Kidney epithelial cell (primary cell): ENCODE results near the gene SND1. TPM values are rescaled to one million over a fixed set of nuclear protein-coding genes. Genes with fewer than 3 reads are reported as not detected.

Experiments
- DNase-seq: peaks from one replicate; pipeline ENCODE4 v3.0.0-alpha.2; 2010; ENCODE audit warnings: low read depth
- H3K27me3 ChIP-seq: 2 replicates; pipeline ENCODE4 v1.6.0; 2011; ENCODE audit warnings: low read length; ENCODE audit not compliant: control insufficient read depth, insufficient read depth
- H3K36me3 ChIP-seq: 2 replicates; pipeline ENCODE4 v1.5.1; 2011; ENCODE audit warnings: low read length; ENCODE audit not compliant: control insufficient read depth, insufficient read depth
- H3K4me3 ChIP-seq: 2 replicates; pipeline ENCODE4 v1.5.1; 2011; ENCODE audit warnings: low read depth, mild to moderate bottlenecking, control low read depth, low read length
- total RNA-seq: library from RNA; depleted of rRNA; stranded (reverse); fragments of >200 nt; gene quantifications from 2 replicates; pipeline ENCODE4 v1.2.3, GENCODE V29; 2015
- TF ChIP-seq, protein P1 (sequence below): IDR thresholded peaks from 2 replicates; pipeline ENCODE4 v1.5.1; 2011; ENCODE audit warnings: mild to moderate bottlenecking, moderate library complexity, low read length, control low read depth, inconsistent platforms; ENCODE audit not compliant: insufficient read depth, poor library complexity, severe bottlenecking

Gene SND1
- total RNA-seq, 1 donor from 2014 or later, result 257 TPM

GRCh38 chr7:127752829-127753228 is 100.8 kb downstream of the SND1 start:
- Histone ChIP-seq H3K27me3 (no peaks in the 10 kb centered on the region), H3K36me3 (no peaks in the 10 kb centered on the region), H3K4me3 (no peak overlapping the region)
- no peak for DNase-seq
- TF ChIP-seq, protein P1, sequence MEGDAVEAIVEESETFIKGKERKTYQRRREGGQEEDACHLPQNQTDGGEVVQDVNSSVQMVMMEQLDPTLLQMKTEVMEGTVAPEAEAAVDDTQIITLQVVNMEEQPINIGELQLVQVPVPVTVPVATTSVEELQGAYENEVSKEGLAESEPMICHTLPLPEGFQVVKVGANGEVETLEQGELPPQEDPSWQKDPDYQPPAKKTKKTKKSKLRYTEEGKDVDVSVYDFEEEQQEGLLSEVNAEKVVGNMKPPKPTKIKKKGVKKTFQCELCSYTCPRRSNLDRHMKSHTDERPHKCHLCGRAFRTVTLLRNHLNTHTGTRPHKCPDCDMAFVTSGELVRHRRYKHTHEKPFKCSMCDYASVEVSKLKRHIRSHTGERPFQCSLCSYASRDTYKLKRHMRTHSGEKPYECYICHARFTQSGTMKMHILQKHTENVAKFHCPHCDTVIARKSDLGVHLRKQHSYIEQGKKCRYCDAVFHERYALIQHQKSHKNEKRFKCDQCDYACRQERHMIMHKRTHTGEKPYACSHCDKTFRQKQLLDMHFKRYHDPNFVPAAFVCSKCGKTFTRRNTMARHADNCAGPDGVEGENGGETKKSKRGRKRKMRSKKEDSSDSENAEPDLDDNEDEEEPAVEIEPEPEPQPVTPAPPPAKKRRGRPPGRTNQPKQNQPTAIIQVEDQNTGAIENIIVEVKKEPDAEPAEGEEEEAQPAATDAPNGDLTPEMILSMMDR, result no peak

GRCh38 chr7:127754457-127754856 is 102.5 kb downstream of the SND1 start:
- no peak overlapping the region for H3K4me3 ChIP-seq
- H3K36me3 ChIP-seq, result no peaks in the 10 kb centered on the region
- TF ChIP-seq, protein P1, result no peak
- DNase-seq, result no peak
- no peaks in the 10 kb centered on the region for H3K27me3 ChIP-seq

DNA sequence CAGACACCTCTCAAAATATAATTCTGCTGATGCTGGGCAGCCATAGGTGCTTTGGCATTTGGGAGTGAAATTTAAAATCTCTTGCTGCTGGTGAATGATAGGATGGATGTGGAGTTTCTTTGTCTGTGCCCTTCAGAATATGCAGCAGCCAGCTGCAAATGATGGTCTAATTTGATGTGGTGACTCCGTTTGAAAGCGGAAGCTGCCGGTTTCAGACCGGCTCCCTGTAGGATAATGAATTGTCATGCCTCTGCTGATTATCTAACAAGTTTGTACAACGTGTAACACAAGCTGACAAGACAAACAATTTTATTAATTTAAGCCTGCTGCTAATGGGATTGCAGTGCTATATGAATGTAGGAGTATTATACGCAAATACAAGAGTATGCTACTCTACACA is 103.5 kb downstream of the SND1 start:
- TF ChIP-seq, protein P1, result no peak

DNA sequence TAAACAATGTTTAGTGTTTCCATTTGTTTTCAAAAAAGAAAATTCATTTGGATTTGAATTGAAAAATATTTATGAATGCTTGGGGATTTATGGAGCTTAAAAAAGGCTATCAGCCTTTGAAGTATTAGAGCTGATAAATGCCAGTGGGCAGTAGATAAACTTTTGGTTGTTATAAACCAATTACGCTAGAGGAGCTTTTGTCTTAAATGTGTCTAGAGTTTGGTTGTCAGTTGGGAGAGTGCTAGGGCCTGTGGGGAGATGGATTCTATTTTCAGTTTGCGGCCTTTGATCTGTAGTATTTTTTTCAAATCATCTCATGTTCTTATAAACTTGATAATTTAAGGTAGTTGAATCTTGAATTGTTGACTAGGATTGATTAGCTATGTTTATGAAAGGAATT is 104.0 kb downstream of the SND1 start:
- TF ChIP-seq, protein P1, result no peak
- no peaks in the 10 kb centered on the region for H3K36me3 ChIP-seq
- H3K4me3 ChIP-seq, result no peak overlapping the region
- no peak for DNase-seq
- H3K27me3 ChIP-seq, result no peaks in the 10 kb centered on the region

More for the DNA sequence above, 103.5 kb downstream of the SND1 start:
- no peaks in the 10 kb centered on the region for H3K36me3 ChIP-seq
- H3K4me3 ChIP-seq, result no peak overlapping the region
- DNase-seq, result no peak
- H3K27me3 ChIP-seq, result no peaks in the 10 kb centered on the region

DNA sequence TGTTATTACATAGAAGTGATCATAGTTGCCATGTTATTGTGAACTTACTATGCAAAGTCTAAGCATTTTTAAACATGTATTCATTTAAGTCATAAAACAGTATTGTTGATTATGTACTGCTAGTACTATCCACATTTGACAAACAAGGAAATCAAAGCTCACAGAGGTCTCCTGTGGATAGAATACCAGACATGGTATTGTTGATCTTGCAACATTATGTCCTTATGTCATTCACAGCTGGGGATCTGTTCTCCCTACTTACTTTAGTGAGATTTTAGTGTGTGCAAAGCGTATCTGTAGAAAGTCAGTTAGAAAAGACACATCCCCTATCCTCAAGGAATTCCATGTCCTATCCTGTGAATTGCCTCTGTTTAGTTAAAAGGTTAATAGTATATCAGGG is 106.1 kb downstream of the SND1 start:
- H3K36me3 ChIP-seq, result no peaks in the 10 kb centered on the region
- TF ChIP-seq, protein P1, result no peak
- no peak for DNase-seq
- H3K4me3 ChIP-seq, result no peak overlapping the region
- H3K27me3 ChIP-seq, result no peaks in the 10 kb centered on the region

DNA sequence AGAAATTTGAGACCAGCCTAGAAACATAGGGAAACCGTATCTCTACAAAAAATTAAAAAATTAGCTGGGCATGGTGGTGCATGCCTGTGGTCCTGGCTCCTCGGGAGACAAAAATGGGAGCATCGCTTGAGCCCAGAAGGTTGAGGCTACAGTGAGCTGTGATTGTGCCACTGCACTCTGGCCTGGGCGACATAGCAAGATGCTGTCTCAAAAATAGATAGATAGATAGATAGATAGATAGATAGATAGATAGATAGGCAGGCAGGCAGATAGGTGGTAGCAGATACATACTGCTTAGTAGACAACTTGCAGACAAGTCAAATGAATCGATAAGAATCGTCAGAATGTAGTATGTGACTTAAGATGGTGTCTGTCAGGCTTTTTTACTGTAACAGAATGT is 106.9 kb downstream of the SND1 start:
- H3K4me3 ChIP-seq, result no peak overlapping the region
- TF ChIP-seq, protein P1, result no peak
- H3K36me3 ChIP-seq, result no peaks in the 10 kb centered on the region
- H3K27me3 ChIP-seq, result no peaks in the 10 kb centered on the region
- DNase-seq, result no peak
